AG04450 (cell line): ENCODE measurements around the gene SCO2. TPM values are rescaled to one million over a fixed set of nuclear protein-coding genes. Genes with fewer than 3 reads are reported as not detected.
A peak's percentile ranks its signal among the peaks of the same experiment; 100 is the strongest.

ENCODE experiments used
- CTCF ChIA-PET: fragments of 300-600, 350-600 bp; formaldehyde crosslinking; extraction: SDS; loops from one replicate; lab custom pipeline; 2022; ENCODE audit warnings: antibody characterized with exemption, inconsistent platforms; lab: Charles Lee
- POLR2A ChIA-PET: fragments of 350-600 bp; formaldehyde crosslinking; extraction: SDS; loops from one replicate; lab custom pipeline; 2021; ENCODE audit warnings: antibody characterized with exemption, inconsistent platforms; lab: Yijun Ruan, JAX
- DNase-seq: peaks from one replicate; pipeline ENCODE4 v3.0.0-alpha.2; 2011; ENCODE audit warnings: low read depth, low spot score
- H3K27ac ChIP-seq: one replicate; pipeline ENCODE4 v1.5.1; 2012; ENCODE audit warnings: low read depth, low read length, control low read depth
- H3K27me3 ChIP-seq: one replicate; pipeline ENCODE4 v1.6.0; 2012; ENCODE audit warnings: low read length; ENCODE audit not compliant: control insufficient read depth, insufficient read depth
- H3K4me3 ChIP-seq: 2 replicates; pipeline ENCODE4 v1.5.1; 2011; ENCODE audit warnings: mild to moderate bottlenecking, low read depth, low read length, control low read depth
- H3K9me3 ChIP-seq: 2 replicates; pipeline ENCODE4 v1.5.1; 2012; ENCODE audit warnings: low read length; ENCODE audit not compliant: control insufficient read depth, insufficient read depth
- polyA plus RNA-seq: library from polyadenylated mRNA; depleted of rRNA; stranded (reverse); fragments of >200 nt; gene quantifications from 2 replicates; pipeline ENCODE4 v1.2.3, GENCODE V29; 2011
- TF ChIP-seq, protein P1 (sequence below): IDR thresholded peaks from 2 replicates; pipeline ENCODE4 v1.5.1; 2011; ENCODE audit warnings: low read depth, low read length, control low read depth, inconsistent platforms

SCO2 gene
- polyA plus RNA-seq, 1 experiment, result 0.15 TPM

- H3K4me3 ChIP-seq, result peak overlapping the region; percentile 81
- peak overlapping the region; percentile 57 for H3K27ac ChIP-seq
- peaks cover 11% of the 10 kb centered on the region; the same call in 1 of the 2 replicates for H3K9me3 ChIP-seq
- ChIA-PET CTCF (interaction anchor here (0.7 to 2.6 kb wide), 23 partner anchors 10 to 168 kb away, joined by 3 to 32 read pairs (median 3); partner anchors contain the start of genes ARSA, CPT1B, KLHDC7B and LMF2), POLR2A (interaction anchor here (0.9 to 2.0 kb wide), 12 partner anchors 14 to 101 kb away, joined by 3 to 29 read pairs (median 6); partner anchors contain the start of genes ARSA, CPT1B, KLHDC7B and LMF2)
- no peak for DNase-seq
- peaks cover 5% of the 10 kb centered on the region for H3K27me3 ChIP-seq
- TF ChIP-seq, protein P1, sequence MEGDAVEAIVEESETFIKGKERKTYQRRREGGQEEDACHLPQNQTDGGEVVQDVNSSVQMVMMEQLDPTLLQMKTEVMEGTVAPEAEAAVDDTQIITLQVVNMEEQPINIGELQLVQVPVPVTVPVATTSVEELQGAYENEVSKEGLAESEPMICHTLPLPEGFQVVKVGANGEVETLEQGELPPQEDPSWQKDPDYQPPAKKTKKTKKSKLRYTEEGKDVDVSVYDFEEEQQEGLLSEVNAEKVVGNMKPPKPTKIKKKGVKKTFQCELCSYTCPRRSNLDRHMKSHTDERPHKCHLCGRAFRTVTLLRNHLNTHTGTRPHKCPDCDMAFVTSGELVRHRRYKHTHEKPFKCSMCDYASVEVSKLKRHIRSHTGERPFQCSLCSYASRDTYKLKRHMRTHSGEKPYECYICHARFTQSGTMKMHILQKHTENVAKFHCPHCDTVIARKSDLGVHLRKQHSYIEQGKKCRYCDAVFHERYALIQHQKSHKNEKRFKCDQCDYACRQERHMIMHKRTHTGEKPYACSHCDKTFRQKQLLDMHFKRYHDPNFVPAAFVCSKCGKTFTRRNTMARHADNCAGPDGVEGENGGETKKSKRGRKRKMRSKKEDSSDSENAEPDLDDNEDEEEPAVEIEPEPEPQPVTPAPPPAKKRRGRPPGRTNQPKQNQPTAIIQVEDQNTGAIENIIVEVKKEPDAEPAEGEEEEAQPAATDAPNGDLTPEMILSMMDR, result peak; percentile 41
These were observed 873 bp upstream of the SCO2 start for GRCh38 chr22:50526108-50526833.

- ChIA-PET POLR2A (interaction anchor here (0.8 to 2.1 kb wide), 16 partner anchors 10 to 102 kb away, joined by 3 to 29 read pairs (median 5); partner anchors contain the start of genes ARSA, CPT1B, KLHDC7B and LMF2), CTCF (interaction anchor here (0.5 to 2.6 kb wide), 26 partner anchors 10 to 169 kb away, joined by 3 to 32 read pairs (median 3); partner anchors contain the start of genes ARSA, CPT1B, KLHDC7B and LMF2)
- TF ChIP-seq, protein P1, result no peak
- peaks cover 11% of the 10 kb centered on the region; the same call in 1 of the 2 replicates for H3K9me3 ChIP-seq
- H3K27ac ChIP-seq, result no peak overlapping the region
- no peak for DNase-seq
- peak overlapping the region; percentile 81 for H3K4me3 ChIP-seq
- peaks cover 5% of the 10 kb centered on the region for H3K27me3 ChIP-seq
These were observed 385 bp upstream of the SCO2 start for GRCh38 chr22:50525858-50526107.

DNA sequence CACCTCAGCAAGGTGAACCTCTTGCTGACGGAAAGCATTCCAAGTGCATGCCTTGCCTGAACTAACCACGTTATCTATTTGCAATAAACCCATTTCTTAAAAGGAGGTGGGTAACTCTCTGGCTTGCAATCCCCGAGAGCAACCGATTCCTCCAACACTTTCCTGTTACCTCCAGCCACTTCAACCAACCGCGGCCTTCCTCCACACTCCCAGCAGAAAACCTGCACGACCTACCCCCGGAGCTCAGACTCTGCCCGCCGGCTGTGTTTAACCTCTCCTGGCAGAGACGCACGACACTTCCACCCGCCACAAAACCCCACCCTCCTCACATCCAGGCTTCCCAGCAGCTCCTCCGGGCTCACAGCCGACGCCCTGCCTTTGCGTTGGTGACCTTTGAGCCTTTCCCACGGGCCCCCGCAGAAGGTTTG, 708 bp downstream of the SCO2 start:
- TF ChIP-seq, protein P1, result no peak
- Histone ChIP-seq H3K27me3 (no peaks in the 10 kb centered on the region), H3K27ac (peak overlapping the region; percentile 75), H3K4me3 (peak overlapping the region; percentile 81), H3K9me3 (peaks cover 6% of the 10 kb centered on the region; the same call in 1 of the 2 replicates)
- POLR2A ChIA-PET, result interaction anchor here (1.4 to 2.1 kb wide), 7 partner anchors 9 to 80 kb away, joined by 3 to 29 read pairs (median 6); partner anchors contain the start of genes CPT1B, LMF2 and NCAPH2
- CTCF ChIA-PET, result interaction anchor here (0.9 to 2.6 kb wide), 7 partner anchors 10 to 117 kb away, joined by 3 to 32 read pairs (median 12); partner anchors contain the start of genes LMF2, NCAPH2 and SYCE3
- DNase-seq, result no peak

- DNase-seq, result no peak
- H3K27ac ChIP-seq, result no peak overlapping the region
- POLR2A ChIA-PET, result interaction anchor here (1.5 to 2.1 kb wide), 4 partner anchors 8 to 79 kb away, joined by 3 to 15 read pairs (median 7); no protein-coding TSS in a partner anchor
- H3K4me3 ChIP-seq, result peak overlapping the region; percentile 81
- CTCF ChIA-PET, result interaction anchor here (2.3 to 2.6 kb wide), 4 partner anchors 15 to 97 kb away, joined by 12 to 32 read pairs (median 20); partner anchors contain the start of genes LMF2, NCAPH2 and SYCE3
- H3K27me3 ChIP-seq, result no peaks in the 10 kb centered on the region
- TF ChIP-seq, protein P1, result no peak
- no peaks in the 10 kb centered on the region; the same call in 1 of the 2 replicates for H3K9me3 ChIP-seq
These were observed 1.4 kb downstream of the SCO2 start for GRCh38 chr22:50523806-50524675.
